Activated T-helper 2 cell treated with anti-CD3 and anti-CD28 coated beads, Interferon-gamma antibody, Interleukin-2, Interleukin-4, amounts not matched to agents 10 μg/mL and 5 μg/mL and 100 μg/mL, durations not matched to agents 14 hours and 24 hours and 36 hours (primary cell): ENCODE measurements around the gene KYAT1. TPM values are rescaled to one million over a fixed set of nuclear protein-coding genes. Genes with fewer than 3 reads are reported as not detected.

Experiments
- DNase-seq: peaks from one replicate; pipeline ENCODE4 v3.0.0; 2021; ENCODE audit warnings: low spot score
- H3K27ac Mint-ChIP-seq: one replicate; pipeline ENCODE4 v1.8.0; 2021; ENCODE audit warnings: mixed read lengths
- H3K27me3 Mint-ChIP-seq: one replicate; pipeline ENCODE4 v1.8.0; 2021; ENCODE audit warnings: low read depth, mixed read lengths
- H3K36me3 Mint-ChIP-seq: one replicate; pipeline ENCODE4 v1.8.0; 2021; ENCODE audit warnings: low read depth, mixed read lengths
- H3K4me1 Mint-ChIP-seq: one replicate; pipeline ENCODE4 v1.8.0; 2021; ENCODE audit warnings: low read depth, mixed read lengths
- H3K4me3 Mint-ChIP-seq: one replicate; pipeline ENCODE4 v1.8.0; 2021; ENCODE audit warnings: low read depth, mild to moderate bottlenecking, moderate library complexity, mixed read lengths
- H3K9me3 Mint-ChIP-seq: one replicate; pipeline ENCODE4 v1.8.0; 2021; ENCODE audit warnings: mixed read lengths
- intact Hi-C: fragments of 100-400 bp; cut with micrococcal nuclease; formaldehyde crosslinking; loops from one replicate; pipeline ENCODE4 v1.15.1; 2023
- total RNA-seq: library from RNA; stranded (reverse); gene quantifications from 2 replicates; pipeline ENCODE4 v1.2.3, GENCODE V29; 2022

Gene KYAT1
- 13.6 and 14.0 TPM in 2 replicates for total RNA-seq

- Mint-ChIP-seq H3K36me3 (peaks cover 27% of the 10 kb centered on the region), H3K4me3 (peak within 1 kb of the TSS; percentile 97), H3K9me3 (no peaks in the 10 kb centered on the region), H3K4me1 (peaks cover 39% of the 10 kb centered on the region), H3K27me3 (no peaks in the 10 kb centered on the region), H3K27ac (peak within 1 kb of the TSS; percentile 92)
- intact Hi-C loops = loop anchor here (1.0 to 5.0 kb wide), 5 partner anchors 21 to 195 kb away; partner anchors contain the start of genes DOLK, MIGA2, NUP188 and SET
- DNase-seq = peak; percentile 99
These were observed at the start of gene KYAT1, which contains the start of gene LRRC8A for GRCh38 chr9:128881884-128882676. Gene KYAT1 (minus strand): TSS chr9:128881950. CDS start chr9:128845405, 36,545 bp downstream. Gene LRRC8A (plus strand): TSS chr9:128882133. CDS start chr9:128907165, 25,032 bp downstream.

DNA sequence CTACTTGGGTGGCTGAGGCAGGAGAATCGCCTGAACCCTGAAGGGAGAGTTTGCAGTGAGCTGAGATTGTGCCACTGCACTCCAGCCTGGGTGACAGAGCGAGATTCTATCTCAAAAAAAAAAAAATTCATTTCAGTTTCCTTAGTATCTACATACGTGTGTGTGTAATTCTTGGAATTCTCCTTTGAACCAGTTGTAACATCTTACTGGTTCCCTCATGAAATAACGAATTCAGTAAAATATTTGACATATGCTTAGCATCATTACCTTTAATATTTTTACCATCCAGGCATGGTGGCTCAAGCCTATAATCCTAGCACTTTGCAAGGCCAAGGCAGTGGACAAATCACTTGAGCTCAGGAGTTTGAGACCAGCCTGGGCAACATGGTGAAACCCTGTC, 47.8 kb upstream of the KYAT1 start:
- H3K9me3 Mint-ChIP-seq = no peaks in the 10 kb centered on the region
- H3K27ac Mint-ChIP-seq = no peak overlapping the region

GRCh38 chr9:128928624-128929023, 46.9 kb upstream of the KYAT1 start:
- no peaks in the 10 kb centered on the region for H3K9me3 Mint-ChIP-seq
- intact Hi-C loops = loop anchor here (1.0 kb wide), 1 partner anchor 65 kb away; no protein-coding TSS in a partner anchor
- peaks cover 2% of the 10 kb centered on the region for H3K27me3 Mint-ChIP-seq
- H3K27ac Mint-ChIP-seq = no peak overlapping the region
- no peaks in the 10 kb centered on the region for H3K36me3 Mint-ChIP-seq
- H3K4me3 Mint-ChIP-seq = no peak overlapping the region
- peaks cover 7% of the 10 kb centered on the region for H3K4me1 Mint-ChIP-seq
- no peak for DNase-seq

More for the DNA sequence above, 47.8 kb upstream of the KYAT1 start:
- Mint-ChIP-seq H3K27me3 (peaks cover 2% of the 10 kb centered on the region), H3K36me3 (no peaks in the 10 kb centered on the region), H3K4me3 (no peak overlapping the region), H3K4me1 (peaks cover 7% of the 10 kb centered on the region)
- no peak for DNase-seq
- intact Hi-C loops = no loop called here

DNA sequence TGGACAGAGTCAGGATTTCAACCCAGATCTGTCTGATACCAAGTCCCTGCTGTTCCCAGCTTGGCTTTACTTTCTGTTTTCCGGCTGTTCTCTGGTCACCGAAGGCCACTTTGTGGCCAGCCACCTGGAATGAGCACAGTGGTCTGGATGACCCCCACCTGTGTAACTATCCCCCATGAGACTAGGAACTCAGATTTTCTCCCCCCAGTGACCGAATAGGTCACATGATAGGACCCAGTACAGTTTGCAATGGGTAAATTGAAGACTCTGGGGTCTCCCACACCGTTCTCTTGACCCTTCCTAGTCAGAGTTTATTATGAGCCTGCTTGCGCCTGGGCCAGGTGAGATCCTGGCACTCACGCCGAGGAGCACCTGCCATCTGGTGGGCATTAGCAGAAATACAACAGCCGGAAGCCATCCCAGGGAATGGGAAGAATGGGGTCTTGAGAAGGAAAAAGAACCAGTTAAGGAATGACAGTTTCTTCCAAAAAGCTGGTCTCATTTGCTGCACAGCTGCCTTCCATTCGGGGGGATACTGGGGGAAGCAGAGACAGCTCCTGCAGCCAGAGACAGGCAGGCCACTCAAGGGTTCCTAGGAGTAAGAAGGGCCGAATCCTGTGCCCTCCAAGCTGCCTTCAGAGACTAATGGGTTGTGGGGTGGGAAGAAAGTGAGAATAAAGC, 46.1 kb upstream of the KYAT1 start:
- Mint-ChIP-seq H3K27ac (no peak overlapping the region), H3K4me1 (peaks cover 7% of the 10 kb centered on the region), H3K27me3 (peaks cover 2% of the 10 kb centered on the region), H3K9me3 (no peaks in the 10 kb centered on the region), H3K4me3 (no peak overlapping the region), H3K36me3 (no peaks in the 10 kb centered on the region)
- intact Hi-C loops = loop anchor here (1.0 kb wide), 1 partner anchor 65 kb away; no protein-coding TSS in a partner anchor
- DNase-seq = peak; percentile 22

- H3K27me3 Mint-ChIP-seq = peaks cover 2% of the 10 kb centered on the region
- intact Hi-C loops = no loop called here
- H3K4me3 Mint-ChIP-seq = no peak overlapping the region
- no peaks in the 10 kb centered on the region for H3K9me3 Mint-ChIP-seq
- H3K4me1 Mint-ChIP-seq = peaks cover 10% of the 10 kb centered on the region
- H3K36me3 Mint-ChIP-seq = peaks cover 6% of the 10 kb centered on the region
- no peak overlapping the region for H3K27ac Mint-ChIP-seq
- DNase-seq = no peak
These were observed 41.7 kb upstream of the KYAT1 start for GRCh38 chr9:128923493-128923883.

- Mint-ChIP-seq H3K4me1 (peaks cover 6% of the 10 kb centered on the region), H3K36me3 (peaks cover 17% of the 10 kb centered on the region), H3K4me3 (no peak overlapping the region), H3K9me3 (no peaks in the 10 kb centered on the region), H3K27ac (no peak overlapping the region), H3K27me3 (peaks cover 2% of the 10 kb centered on the region)
- no peak for DNase-seq
- intact Hi-C loops = no loop called here
These were observed 40.4 kb upstream of the KYAT1 start for GRCh38 chr9:128921881-128922763.

DNA sequence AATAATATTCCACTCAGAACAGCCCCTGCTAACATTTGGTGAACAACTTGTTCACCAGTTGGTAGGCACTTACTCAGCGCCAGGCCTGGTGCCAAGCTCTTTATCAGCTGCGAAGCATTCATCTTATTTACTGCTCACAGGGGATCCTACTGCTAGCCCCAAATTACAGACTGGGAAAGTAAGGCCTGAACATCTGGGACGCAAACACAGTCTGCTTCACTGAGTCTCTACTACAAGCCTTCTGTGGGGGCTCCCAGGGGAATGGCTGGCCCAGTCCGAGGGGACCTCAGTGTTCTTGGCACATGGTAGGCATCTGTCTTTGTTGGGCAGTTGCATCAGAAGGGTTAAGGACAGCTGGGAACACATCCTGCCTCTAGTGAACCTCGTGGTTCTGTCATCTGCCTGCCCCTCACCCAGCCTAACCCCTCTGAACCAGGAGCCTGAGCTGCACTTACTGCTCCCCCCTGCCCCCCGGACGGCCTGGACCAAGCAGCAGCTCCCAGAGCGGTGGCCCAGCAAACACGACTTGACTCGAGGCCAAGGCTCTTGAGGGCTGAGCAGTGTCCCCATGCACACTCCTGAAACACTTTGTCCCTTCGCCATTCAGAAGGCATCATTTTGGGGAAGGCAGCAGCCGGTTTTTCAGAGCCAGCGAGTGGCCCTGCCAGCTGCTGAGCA, 38.8 kb upstream of the KYAT1 start, which contains the start of gene PHYHD1:
PHYHD1 (plus strand) TSS at position 602 of the 678 bp plus-strand sequence. CDS start 1,342 bp downstream, outside the sequence.
- DNase-seq = no peak
- Mint-ChIP-seq H3K9me3 (no peaks in the 10 kb centered on the region), H3K4me3 (no peak within 1 kb of the TSS), H3K27me3 (no peaks in the 10 kb centered on the region), H3K4me1 (peaks cover 3% of the 10 kb centered on the region), H3K27ac (no peak within 1 kb of the TSS), H3K36me3 (peaks cover 27% of the 10 kb centered on the region)
- intact Hi-C loops = no loop called here

DNA sequence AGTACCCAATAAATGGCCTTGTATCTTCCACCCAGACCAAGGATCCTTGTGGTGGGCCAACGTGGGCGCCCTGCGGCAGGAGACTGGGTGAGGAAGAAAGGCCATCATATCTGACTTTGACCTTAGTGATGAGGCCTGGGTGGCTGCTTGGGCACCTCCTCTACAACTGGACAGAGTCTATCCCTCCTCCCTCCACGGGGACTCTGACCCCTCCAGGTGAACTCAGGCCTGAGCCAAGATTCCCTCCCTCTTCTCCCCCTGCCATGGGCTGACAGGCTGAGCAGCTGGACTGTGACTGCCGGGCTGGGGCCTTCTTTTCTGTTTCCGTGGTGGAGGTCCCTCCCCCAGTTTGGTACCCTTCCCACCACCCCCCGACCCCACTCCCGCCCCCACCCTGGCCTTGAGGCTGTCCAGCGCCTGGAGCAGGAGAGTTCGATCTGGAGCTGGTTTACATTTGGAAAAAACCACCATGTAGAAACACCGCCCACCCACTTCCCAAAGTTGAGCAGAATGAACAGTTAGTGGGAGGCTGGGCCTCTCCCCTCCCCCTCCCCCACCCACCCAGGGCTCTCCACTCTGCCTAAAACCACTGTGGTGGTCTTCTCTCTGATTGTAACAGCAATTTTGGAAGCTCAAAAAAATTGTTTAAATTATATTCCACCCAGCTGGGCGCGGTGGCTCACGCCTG, 37.8 kb upstream of the KYAT1 start:
- peaks cover 30% of the 10 kb centered on the region for H3K36me3 Mint-ChIP-seq
- H3K27me3 Mint-ChIP-seq = no peaks in the 10 kb centered on the region
- H3K27ac Mint-ChIP-seq = no peak overlapping the region

GRCh38 chr9:128918921-128919320, 37.2 kb upstream of the KYAT1 start:
- peaks cover 9% of the 10 kb centered on the region for H3K4me1 Mint-ChIP-seq
- DNase-seq = no peak
- no peak overlapping the region for H3K27ac Mint-ChIP-seq
- peaks cover 35% of the 10 kb centered on the region for H3K36me3 Mint-ChIP-seq
- no peak overlapping the region for H3K4me3 Mint-ChIP-seq
- H3K9me3 Mint-ChIP-seq = no peaks in the 10 kb centered on the region
- intact Hi-C loops = loop anchor here (1.0 kb wide), 1 partner anchor 41 kb away; no protein-coding TSS in a partner anchor
- H3K27me3 Mint-ChIP-seq = no peaks in the 10 kb centered on the region

More for the DNA sequence above, 37.8 kb upstream of the KYAT1 start:
- intact Hi-C loops = loop anchor here (1.0 kb wide), 1 partner anchor 41 kb away; no protein-coding TSS in a partner anchor
- Mint-ChIP-seq H3K9me3 (no peaks in the 10 kb centered on the region), H3K4me3 (no peak overlapping the region), H3K4me1 (peaks cover 4% of the 10 kb centered on the region)
- no peak for DNase-seq

DNA sequence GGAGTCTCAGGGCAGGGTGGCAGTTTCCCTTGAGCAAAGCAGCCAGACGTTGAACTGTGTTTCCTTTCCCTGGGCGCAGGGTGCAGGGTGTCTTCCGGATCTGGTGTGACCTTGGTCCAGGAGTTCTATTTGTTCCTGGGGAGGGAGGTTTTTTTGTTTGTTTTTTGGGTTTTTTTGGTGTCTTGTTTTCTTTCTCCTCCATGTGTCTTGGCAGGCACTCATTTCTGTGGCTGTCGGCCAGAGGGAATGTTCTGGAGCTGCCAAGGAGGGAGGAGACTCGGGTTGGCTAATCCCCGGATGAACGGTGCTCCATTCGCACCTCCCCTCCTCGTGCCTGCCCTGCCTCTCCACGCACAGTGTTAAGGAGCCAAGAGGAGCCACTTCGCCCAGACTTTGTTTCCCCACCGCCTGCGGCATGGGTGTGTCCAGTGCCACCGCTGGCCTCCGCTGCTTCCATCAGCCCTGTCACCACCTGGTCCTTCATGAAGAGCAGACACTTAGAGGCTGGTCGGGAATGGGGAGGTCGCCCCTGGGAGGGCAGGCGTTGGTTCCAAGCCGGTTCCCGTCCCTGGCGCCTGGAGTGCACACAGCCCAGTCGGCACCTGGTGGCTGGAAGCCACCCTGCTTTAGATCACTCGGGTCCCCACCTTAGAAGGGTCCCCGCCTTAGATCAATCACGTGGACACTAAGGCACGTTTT, 35.5 kb upstream of the KYAT1 start:
- Mint-ChIP-seq H3K9me3 (no peaks in the 10 kb centered on the region), H3K27ac (no peak overlapping the region), H3K4me3 (no peak overlapping the region), H3K36me3 (peaks cover 45% of the 10 kb centered on the region), H3K27me3 (no peaks in the 10 kb centered on the region), H3K4me1 (peaks cover 18% of the 10 kb centered on the region)
- no peak for DNase-seq
- intact Hi-C loops = no loop called here

DNA sequence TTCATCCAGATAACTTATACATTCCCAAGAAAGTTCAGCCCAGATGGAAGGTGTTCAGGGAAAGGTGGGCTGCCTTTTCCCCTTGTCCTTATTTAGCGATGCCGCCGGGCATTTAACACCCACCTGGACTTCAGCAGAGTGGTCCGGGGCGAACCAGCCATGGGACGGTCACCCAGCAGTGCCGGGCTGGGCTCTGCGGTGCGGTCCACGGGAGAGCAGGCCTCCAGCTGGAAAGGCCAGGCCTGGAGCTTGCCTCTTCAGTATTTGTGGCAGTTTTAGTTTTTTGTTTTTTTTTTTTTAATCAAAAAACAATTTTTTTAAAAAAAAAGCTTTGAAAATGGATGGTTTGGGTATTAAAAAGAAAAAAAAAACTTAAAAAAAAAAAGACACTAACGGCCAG, 35.0 kb upstream of the KYAT1 start:
- H3K36me3 Mint-ChIP-seq = peaks cover 49% of the 10 kb centered on the region
- DNase-seq = no peak
- H3K4me3 Mint-ChIP-seq = no peak overlapping the region
- no peaks in the 10 kb centered on the region for H3K9me3 Mint-ChIP-seq
- no peak overlapping the region for H3K27ac Mint-ChIP-seq
- intact Hi-C loops = no loop called here
- peaks cover 23% of the 10 kb centered on the region for H3K4me1 Mint-ChIP-seq
- H3K27me3 Mint-ChIP-seq = no peaks in the 10 kb centered on the region
